Transverse colon (tissue), 4 donors: ENCODE data around the gene LST1. TPM values are rescaled to one million over a fixed set of nuclear protein-coding genes. Genes with fewer than 3 reads are reported as not detected.

Experiments used
- DNase-seq: peaks from one replicate; pipeline ENCODE4 v3.0.0-alpha.2; 2019
- H3K27ac ChIP-seq, 4 donors: fragments of 200-600 bp; sonication (generic); 2 replicates each; pipeline ENCODE4 v1.5.1; 2016 to 2018; ENCODE audit warnings: inconsistent platforms in 4 of 4
- H3K27me3 ChIP-seq: fragments of 200-600 bp; sonication (generic); 2 replicates; pipeline ENCODE4 v1.5.1; 2017; ENCODE audit warnings: inconsistent platforms
- H3K36me3 ChIP-seq, 4 donors: fragments of 200-600 bp; sonication (generic); 2 replicates each; pipeline ENCODE4 v1.5.1; 2017 to 2019; ENCODE audit warnings: inconsistent platforms in 4 of 4
- H3K4me1 ChIP-seq, 4 donors: fragments of 200-600 bp; sonication (generic); 2 replicates each; pipeline ENCODE4 v1.5.1; 2017 to 2020; ENCODE audit warnings: inconsistent platforms in 4 of 4
- H3K4me3 ChIP-seq, 4 donors: fragments of 200-600 bp; sonication (generic); 1 replicate in 1 of 4; 2 replicates in 3 of 4; pipeline versions ENCODE4 v1.5.1 to v1.6.1; 2017 to 2019; ENCODE audit warnings: inconsistent platforms in 4 of 4
- H3K9me3 ChIP-seq, 2 donors: fragments of 200-600 bp; sonication (generic); 2 replicates each; pipeline ENCODE4 v1.5.1; 2017 to 2019; ENCODE audit warnings: inconsistent platforms in 2 of 2
- CTCF ChIP-seq, 5 experiments: fragments of 200-600 bp in 3 of 5; fragments of 450-650 bp in 2 of 5; sonication (generic) in 3 of 5; IDR thresholded peaks; 1 replicate in 2 of 5; 2 replicates in 3 of 5; pipeline ENCODE4 v1.5.1; 2016 to 2017; ENCODE audit warnings: antibody characterized with exemption in 5 of 5, inconsistent platforms in 3 of 5, mild to moderate bottlenecking in 2 of 5, moderate library complexity in 1 of 5
- EP300 ChIP-seq: sonication (generic); formaldehyde crosslinking; IDR thresholded peaks from one replicate; pipeline ENCODE4 v1.6.1; 2017; ENCODE audit warnings: antibody characterized with exemption, low read depth
- POLR2A ChIP-seq: fragments of 450-650 bp; IDR thresholded peaks from one replicate; pipeline ENCODE4 v1.6.1; 2016; ENCODE audit warnings: antibody characterized with exemption, mild to moderate bottlenecking, moderate library complexity
- POLR2AphosphoS5 ChIP-seq, 3 donors: sonication (generic); formaldehyde crosslinking; IDR thresholded peaks; one replicate each; pipeline ENCODE4 v1.6.1; 2016; ENCODE audit warnings: antibody characterized with exemption in 3 of 3
- WGBS, 2 donors: methylation state at CpG; one replicate each; pipeline ENCODE4 v1.1.5; 2018; ENCODE audit warnings: low coverage in 1 of 2; 5-methylcytosine and 5-hydroxymethylcytosine counted together
- in situ Hi-C, 4 donors: fragments of 200-750 bp; cut with MboI; loops; one replicate each; pipeline versions ENCODE4 v1.15.0 to v1.15.1; 2017; ENCODE audit warnings: low sequenced_read_pairs in 3 of 4, low pct_ligation_motif_present in 1 of 4, low pct_unique_long_range_greater_than_20kb in 1 of 4
- intact Hi-C: fragments of 100-400 bp; cut with DNase I; formaldehyde crosslinking; loops from one replicate; pipeline ENCODE4 v1.15.1; 2023; ENCODE audit warnings: low total_unique reads
- total RNA-seq, 4 donors: library from RNA; depleted of rRNA; stranded (reverse); fragments of >200 nt; gene quantifications; one replicate each; pipeline ENCODE4 v1.1.0, GENCODE V29; 2016

Gene LST1
- total RNA-seq, 4 donors from 2014 or later = 1.1 to 7.6 (median 1.9) TPM; not detected in 1

GRCh38 chr6:31541658-31542521, 44.2 kb upstream of the LST1 start, which contains the start of gene DDX39B:
TSS of gene DDX39B (minus strand) at chr6:31542003. CDS start at chr6:31540532, 1,471 bp downstream.
- 0 to 1% methylated on average over 2 to 43 of the region's 43 CpGs for WGBS, 2 donors
- peaks cover 22 to 41% (median 33%) of the 10 kb centered on the region in 4 donors for H3K4me1 ChIP-seq

GRCh38 chr6:31543639-31544038, 42.4 kb upstream of the LST1 start:
- peaks cover 31 to 46% (median 40%) of the 10 kb centered on the region in 4 donors for H3K4me1 ChIP-seq
- peak overlapping the region in 3 of 4 donors; percentile 93 to 97 (median 94) for H3K27ac ChIP-seq
- no peaks in the 10 kb centered on the region for H3K27me3 ChIP-seq
- H3K36me3 ChIP-seq = peaks cover 0 to 11% (median 7%) of the 10 kb centered on the region in 4 donors
- no peak for TF ChIP-seq POLR2A
- TF ChIP-seq CTCF (IDR thresholded peaks at IDR 0.05) = no peak
- no peak for TF ChIP-seq POLR2AphosphoS5 (IDR thresholded peaks at IDR 0.05)
- no peak for TF ChIP-seq EP300
- intact Hi-C loops (no loop called here), in situ Hi-C loops (loop anchor here in 2 of 4 donors (10.0 kb wide), 2 partner anchors 49 to 51 kb away; partner anchors contain the start of genes MICB (in 1 of the 2) and NCR3 (in 1 of the 2))
- WGBS, 2 donors = 97 to 100% methylated on average over 1 to 6 of the region's 6 CpGs
- DNase-seq = no peak
- H3K9me3 ChIP-seq = no peaks in the 10 kb centered on the region
- no peak overlapping the region for H3K4me3 ChIP-seq

More at GRCh38 chr6:31541658-31542521, 44.2 kb upstream of the LST1 start, which contains the start of gene DDX39B:
- H3K36me3 ChIP-seq = peaks cover 0 to 29% (median 15%) of the 10 kb centered on the region in 4 donors
- peak; percentile 95 for DNase-seq
- no peak for TF ChIP-seq CTCF (IDR thresholded peaks at IDR 0.05)
- TF ChIP-seq POLR2AphosphoS5 (IDR thresholded peaks at IDR 0.05) = peak; percentile 86 to 94 (median 89)
- TF ChIP-seq POLR2A = peak; percentile 85
- in situ Hi-C loops (loop anchor here in 2 of 4 donors (10.0 kb wide), 2 partner anchors 47 to 53 kb away; partner anchors contain the start of genes MICB (in 1 of the 2) and NCR3 (in 1 of the 2)), intact Hi-C loops (no loop called here)
- H3K9me3 ChIP-seq = no peaks in the 10 kb centered on the region
- peak within 1 kb of the TSS; percentile 93 to 97 (median 94) for H3K27ac ChIP-seq
- peak within 1 kb of the TSS; percentile 59 to 79 (median 66) for H3K4me3 ChIP-seq
- H3K27me3 ChIP-seq = no peaks in the 10 kb centered on the region

GRCh38 chr6:31544676-31545075, 41.4 kb upstream of the LST1 start:
- Histone ChIP-seq H3K36me3 (peaks cover 0 to 7% (median 3%) of the 10 kb centered on the region in 4 donors), H3K4me3 (no peak overlapping the region), H3K27ac (no peak overlapping the region), H3K9me3 (no peaks in the 10 kb centered on the region), H3K27me3 (no peaks in the 10 kb centered on the region), H3K4me1 (peaks cover 28 to 38% (median 30%) of the 10 kb centered on the region in 4 donors)
- TF ChIP-seq POLR2A (no peak), POLR2AphosphoS5 (IDR thresholded peaks at IDR 0.05) (no peak), EP300 (no peak), CTCF (IDR thresholded peaks at IDR 0.05) (no peak)
- in situ Hi-C loops = loop anchor here in 3 of 4 donors (5.0 to 10.0 kb wide), 3 partner anchors 50 to 53 kb away; partner anchors contain the start of genes MICB (in 1 of the 3) and NCR3 (in 1 of the 3)
- 66% methylated on average over 2 of the region's 2 CpGs; no CpG with 5 or more reads in 1 of the 2 donors for WGBS, 2 donors
- no peak for DNase-seq
- intact Hi-C loops = loop anchor here (5.0 kb wide), 1 partner anchor 38 kb away; the partner anchor contains the start of gene LTB

GRCh38 chr6:31545291-31545690, 40.8 kb upstream of the LST1 start:
- TF ChIP-seq CTCF (IDR thresholded peaks at IDR 0.05) (no peak), POLR2A (no peak), EP300 (no peak), POLR2AphosphoS5 (IDR thresholded peaks at IDR 0.05) (no peak)
- Histone ChIP-seq H3K4me3 (no peak overlapping the region), H3K9me3 (no peaks in the 10 kb centered on the region), H3K4me1 (peaks cover 21 to 32% (median 24%) of the 10 kb centered on the region in 4 donors), H3K36me3 (peaks cover 0 to under 1% (median 0%) of the 10 kb centered on the region in 4 donors), H3K27ac (no peak overlapping the region), H3K27me3 (no peaks in the 10 kb centered on the region)
- intact Hi-C loops (loop anchor here (5.0 kb wide), 1 partner anchor 37 kb away; the partner anchor contains the start of gene LTB), in situ Hi-C loops (loop anchor here in 3 of 4 donors (5.0 to 10.0 kb wide), 3 partner anchors 50 to 52 kb away; partner anchors contain the start of genes MICB (in 1 of the 3) and NCR3 (in 1 of the 3))
- DNase-seq = no peak
- WGBS, 2 donors = 72 to 79% methylated on average over 5 to 7 of the region's 7 CpGs
